ENCODE measurements around the gene CCDC149.
"Not testable (repeated sequence)": the region's sequence is repeated elsewhere in the genome, so short reads cannot be mapped to it uniquely, and the experiment has no call there.

The CCDC149 gene

DNA sequence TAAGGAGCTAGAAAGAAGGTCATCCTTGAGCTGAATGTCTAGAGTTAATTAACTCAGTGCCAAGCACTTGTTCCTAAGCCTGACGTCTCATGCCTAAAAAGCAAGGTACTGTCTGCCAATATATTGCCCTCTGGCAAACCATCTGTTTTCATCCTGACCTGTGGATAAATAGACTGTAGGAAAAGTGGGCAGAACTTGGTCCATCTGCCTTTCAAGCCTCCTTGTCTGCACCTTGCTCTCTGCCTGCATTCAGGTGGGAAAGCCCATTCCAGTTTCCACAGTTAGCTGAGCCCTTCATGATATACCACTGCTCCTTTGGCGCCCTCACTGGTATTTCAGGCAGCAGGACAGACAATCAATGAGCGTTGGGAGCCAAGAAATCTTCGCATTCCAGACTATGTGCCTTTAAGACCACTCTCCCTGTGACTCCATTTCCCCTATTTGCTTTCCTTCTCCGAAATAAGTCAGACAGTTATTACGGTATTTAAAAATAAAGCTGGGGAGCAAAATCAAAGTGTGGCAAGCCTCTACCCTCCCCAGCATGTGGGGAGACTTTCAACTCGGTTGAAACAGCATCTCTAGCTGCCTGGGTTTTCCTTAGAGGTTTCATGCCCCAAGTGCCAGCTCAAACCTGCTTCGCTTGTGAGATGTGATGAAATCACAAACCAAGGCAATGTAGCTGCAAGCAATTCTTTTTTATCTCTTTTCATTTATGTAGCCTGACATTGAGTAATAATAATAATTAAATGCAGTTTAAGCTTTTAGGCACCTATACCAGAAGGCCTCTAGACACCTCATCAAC is 2.5 kb upstream of the CCDC149 start:
- DNase-seq, result peak; percentile 13

DNA sequence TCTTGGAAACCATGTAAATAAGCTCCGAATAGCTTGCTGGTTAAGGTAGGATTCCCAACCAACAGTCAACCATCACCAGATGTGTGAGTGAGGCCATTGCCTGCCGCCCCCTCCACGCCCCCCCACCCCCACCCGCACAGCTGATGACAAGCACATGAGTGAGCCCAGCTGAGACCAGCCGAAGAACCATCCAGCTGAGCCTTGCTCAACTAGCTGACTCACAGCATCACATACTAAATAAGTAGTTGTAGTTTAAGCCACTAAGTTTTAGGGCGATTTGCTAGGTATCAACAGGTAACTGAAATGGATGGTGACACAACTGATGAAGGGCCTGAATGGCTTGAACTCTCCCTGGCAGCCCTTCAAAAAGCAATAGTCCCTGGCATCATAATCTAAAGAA is 1.6 kb upstream of the CCDC149 start:
- DNase-seq, result no peak

DNA sequence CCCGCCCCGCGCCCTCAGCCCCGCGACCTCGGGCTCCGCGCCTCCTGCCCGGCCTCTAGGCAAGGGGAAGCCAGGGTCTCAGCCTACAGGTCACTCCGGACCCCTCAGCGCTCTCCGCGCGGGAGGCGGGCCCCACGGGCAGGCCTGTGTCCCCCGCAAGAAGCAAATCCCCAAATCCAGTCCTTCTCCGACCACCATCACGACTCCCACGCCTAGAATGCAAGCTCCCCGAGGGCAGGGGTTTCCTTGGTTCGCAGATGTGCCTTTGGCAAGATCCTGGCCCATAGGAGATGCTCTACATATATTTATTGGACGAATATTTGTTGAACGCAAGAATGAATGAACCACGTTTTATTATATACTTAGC is 260 bp upstream of the CCDC149 start:
- no peak for DNase-seq

DNA sequence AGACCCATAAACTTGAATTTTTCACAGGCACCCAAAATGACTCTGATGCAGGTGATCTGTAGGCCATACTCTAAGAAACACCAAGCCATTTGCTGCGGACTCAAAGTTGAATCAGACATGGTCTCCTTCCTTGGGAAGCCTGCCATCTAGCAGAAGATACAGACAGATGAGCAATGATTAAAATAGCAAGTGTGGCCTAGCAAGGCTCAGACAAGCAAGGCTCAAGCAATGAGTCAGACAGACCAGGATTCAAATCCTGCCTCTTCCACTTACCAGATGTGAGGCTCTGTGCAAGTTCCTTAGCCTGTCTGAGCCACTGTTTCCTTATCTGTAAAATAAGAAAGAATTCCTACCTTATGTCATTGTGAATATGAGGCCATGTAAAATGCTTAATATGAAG is 2.3 kb downstream of the CCDC149 start:
- no peak for DNase-seq

DNA sequence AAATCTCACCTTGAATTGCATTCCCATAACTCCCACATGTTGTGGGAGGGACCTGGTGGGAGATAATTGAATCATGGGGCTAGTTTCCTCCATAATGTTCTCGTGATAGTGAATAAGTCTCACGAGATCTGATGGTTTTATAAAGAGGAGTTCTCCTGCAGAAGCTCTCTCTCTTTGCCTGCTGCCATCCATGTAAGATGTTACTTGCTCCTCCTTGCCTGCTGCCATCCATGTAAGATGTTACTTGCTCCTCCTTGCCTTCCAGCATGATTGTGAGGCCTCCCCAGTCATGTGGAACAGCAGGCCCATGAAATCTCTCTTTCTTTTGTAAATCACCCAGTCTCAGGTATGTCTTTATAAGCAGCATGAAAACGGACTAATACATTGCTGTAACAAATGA is 3.2 kb downstream of the CCDC149 start:
- DNase-seq, result not testable (repeated sequence)

DNA sequence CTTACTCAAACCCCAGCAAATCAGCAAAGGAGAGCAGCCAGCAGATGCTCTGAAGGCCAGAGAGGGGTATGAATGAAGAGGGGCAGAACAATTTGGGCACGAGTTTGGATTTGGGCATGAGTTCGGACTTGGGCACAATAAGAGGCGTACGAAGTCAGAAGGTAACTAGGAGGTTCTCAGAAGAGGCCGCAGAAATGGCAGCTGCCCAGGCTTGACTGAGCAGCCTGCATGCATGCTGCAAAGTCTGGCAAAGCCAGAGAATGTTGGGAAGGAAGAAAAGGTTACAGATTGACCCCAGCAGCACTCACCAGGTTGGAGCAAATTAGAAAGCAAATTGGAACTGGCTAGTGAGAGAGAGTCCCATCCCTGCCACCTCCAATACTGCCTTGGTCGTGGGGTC is 15.2 kb downstream of the CCDC149 start:
- no peak for DNase-seq

DNA sequence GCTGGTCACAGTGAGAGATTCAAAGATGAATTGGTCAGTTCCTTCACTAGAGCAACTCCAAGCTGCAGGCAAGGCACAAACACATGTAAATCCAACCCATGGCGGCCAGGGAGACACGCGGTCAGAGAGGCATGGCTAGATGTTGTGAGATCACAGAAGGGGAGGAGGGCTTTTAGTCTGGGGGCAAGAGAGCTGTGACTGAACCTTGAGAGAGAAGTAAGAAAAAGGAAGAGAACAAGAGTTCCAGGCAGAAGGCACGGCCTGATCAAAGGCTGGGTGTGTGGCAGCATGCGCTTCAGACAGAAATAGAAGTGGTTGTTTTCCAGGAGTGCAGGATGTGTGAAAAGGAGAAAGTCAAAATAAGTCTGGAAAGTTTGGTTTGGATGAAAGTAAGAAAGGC is 15.9 kb downstream of the CCDC149 start:
- no peak for DNase-seq

DNA sequence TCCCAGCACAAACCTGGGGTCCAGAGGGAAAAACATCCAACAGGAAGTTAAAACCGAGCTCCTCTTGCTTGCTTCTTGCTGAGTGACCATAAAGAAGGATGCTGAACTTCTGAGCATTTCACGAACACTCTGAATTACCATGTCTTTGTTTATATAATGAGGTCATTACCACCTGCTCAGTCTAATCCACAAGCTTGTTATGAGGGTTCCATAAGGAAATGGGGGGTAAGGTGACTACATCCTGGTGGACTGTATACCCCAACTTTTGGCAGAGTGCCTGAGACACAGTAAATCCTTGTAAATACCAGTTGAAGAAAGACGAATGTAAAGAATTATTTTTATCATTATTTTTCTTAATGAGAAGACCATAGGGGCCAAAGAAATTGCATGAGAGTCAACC is 16.8 kb downstream of the CCDC149 start:
- DNase-seq, result no peak

DNA sequence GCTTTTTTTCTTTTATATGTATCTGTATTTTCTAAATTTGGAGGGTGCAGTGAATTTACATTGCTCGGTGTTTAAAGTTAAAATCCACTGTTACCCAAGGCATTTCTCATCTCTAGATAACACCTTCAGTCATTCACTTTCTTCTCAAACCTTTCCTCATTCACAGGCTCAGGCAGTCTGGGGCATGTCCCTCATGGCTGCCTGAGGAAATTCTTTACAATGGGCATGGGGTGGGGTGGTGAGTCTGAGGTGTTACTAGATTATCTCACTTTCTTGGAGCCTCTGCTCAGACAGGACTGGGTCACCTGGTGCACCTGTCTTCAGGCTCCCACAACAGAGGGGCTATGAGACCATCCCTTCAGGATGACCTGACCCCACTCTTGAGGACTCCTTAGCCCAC is 17.4 kb downstream of the CCDC149 start:
- DNase-seq, result no peak

DNA sequence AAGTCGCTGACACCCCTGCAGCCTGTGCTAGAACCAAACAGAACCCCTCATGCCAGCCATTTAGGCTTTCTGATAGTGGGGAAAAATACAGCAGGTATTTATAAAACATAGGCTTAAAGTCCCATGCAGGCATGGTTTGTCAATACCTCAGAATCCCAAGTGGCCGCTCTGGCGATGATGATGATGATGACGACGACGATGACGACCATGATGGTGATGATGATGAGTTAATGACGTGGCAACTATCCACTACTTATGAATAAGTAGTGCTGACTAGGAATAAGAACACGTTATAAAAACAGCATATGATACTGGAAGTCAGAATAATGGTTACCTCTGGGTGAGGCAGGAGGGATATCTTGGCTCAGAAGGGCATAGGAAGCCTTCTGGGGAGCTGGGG is 18.0 kb downstream of the CCDC149 start:
- DNase-seq, result no peak

DNA sequence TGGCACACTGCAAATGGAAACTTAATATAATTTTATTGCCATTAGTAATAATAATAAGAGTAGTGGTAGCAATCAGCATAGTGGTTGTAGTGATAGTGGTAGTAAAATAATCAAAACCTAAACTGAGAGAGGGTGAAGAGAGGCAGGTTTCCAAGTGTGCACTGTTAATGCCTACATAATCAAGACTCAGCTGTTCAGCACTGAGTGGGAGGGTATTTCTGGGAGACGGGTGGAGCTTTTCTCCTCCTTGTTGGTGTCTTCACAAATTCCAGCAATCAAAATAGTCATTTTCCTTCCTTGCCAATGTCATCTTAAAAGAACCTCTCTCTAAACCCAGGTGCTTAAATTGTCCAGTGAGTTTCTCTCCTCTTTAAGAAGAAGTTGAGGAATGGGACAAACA is 18.6 kb downstream of the CCDC149 start:
- no peak for DNase-seq

DNA sequence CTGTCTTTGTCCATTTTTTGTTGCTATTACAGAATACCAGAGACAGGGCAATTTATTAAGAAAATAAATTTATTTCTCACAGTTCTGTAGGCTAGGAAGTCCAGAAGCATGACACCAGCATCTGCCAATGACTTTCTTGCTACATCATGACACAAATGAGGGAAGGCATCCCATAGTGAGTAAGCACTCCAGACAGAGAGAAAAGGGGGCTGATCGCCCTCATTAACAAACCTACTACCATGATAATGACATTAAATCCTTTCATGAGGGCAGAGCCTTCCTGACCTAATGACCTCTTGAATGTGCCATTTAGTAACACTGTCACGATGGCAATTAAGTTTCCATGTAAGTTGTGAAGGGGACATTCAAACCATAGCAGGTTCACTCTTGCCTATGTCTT is 20.1 kb downstream of the CCDC149 start:
- DNase-seq, result no peak

DNA sequence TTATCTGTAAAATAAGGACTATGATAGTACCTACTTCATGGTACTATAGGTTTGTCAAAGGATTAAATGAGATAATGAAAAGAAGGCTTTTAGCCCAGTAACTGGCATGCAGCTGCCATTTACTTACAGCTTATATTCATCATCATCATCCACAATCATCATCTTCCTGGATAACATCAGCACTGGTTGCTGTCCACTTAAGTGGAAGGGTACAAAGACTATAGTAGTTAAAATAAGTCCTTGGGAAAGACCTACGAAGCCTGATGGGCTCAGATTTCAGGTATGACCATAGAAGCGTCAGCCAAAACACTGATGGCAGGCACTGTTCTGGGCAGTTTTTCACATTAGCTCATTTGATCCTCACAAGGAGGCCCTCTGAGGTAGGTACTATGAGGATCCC is 20.6 kb downstream of the CCDC149 start:
- no peak for DNase-seq

DNA sequence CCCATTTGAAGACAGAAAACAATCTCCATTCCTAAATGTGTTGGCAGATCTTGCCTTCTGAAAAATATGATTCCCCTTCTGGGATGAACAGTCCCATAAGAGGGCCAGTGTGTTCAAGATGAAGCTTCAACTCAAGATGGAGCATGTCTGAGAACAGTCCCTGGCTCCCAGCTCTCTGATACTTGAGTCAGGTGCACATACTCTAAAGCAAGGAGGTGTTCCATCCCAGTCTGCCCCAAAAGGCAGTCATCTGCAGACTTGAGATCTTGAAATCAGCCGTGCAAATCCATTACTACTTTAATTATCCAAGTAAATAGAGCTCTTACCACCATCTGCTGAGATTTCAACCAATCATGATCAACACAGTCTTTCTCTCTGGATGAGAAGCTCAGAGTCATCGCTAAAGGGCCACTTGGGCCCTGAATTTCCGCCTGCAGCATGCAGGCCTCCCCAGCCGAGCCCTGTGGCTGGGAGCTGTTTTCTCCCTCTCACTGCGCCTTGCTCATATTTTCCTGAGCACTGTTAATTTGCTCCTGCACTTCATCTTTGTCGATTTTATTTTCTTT is 22.2 kb downstream of the CCDC149 start:
- DNase-seq, result no peak

DNA sequence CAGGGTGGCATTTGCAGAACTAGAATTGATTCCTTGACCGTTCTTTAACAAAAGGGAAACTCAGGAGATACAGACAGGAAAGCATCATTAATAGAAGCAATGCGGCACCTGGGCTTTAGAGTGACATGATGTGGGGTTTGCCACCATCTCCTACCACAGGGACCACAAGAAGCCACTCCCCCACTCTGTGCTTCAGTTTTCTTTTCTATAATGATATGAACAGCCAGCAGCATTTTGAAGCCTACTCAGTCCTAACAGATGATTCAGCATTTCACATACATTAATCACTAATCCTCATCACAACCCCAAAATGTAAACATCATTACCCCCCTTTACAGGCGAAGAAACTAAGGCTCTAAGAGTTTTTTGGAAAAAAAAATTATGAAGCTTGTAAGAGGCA is 22.9 kb downstream of the CCDC149 start:
- no peak for DNase-seq

DNA sequence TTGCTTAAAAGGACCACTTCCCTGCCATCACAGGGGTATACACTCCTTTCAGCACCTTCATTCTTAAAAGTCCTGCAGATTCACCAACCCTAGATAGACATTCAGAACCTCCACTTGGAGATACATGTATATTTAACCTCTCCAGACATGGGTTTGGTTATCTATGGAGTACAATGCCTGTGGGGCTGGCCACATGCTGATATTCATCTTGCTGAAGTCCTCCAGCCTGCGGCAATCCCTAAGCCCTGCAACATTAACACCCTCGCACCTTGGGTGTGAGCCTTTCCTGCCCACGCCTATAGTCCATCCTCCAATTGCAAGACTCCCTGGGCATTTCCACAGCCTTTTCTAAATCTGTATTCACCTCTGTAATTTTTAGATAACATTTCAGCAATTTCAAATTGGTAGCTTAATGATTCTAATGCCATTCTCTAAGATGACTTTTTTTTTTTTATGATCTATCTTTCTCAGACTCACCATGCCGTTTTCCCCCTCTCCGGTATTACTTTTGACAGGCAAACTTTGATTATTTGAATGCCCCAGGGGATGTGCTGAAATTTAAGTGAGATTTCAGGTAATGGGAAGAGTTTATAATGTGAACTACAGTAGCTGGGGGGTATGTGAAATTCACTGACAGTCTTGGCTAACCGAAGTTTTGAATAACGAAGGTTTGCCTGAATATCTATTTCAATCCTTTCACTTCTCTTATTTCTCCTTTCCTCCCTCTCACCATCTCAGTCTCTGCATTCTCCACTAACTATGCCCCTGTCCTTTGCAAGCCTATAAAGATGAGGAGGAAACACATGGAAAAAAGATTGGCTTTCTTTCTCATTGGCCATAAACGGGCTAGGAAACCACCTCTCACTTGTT is 24.1 kb downstream of the CCDC149 start:
- DNase-seq, result no peak

DNA sequence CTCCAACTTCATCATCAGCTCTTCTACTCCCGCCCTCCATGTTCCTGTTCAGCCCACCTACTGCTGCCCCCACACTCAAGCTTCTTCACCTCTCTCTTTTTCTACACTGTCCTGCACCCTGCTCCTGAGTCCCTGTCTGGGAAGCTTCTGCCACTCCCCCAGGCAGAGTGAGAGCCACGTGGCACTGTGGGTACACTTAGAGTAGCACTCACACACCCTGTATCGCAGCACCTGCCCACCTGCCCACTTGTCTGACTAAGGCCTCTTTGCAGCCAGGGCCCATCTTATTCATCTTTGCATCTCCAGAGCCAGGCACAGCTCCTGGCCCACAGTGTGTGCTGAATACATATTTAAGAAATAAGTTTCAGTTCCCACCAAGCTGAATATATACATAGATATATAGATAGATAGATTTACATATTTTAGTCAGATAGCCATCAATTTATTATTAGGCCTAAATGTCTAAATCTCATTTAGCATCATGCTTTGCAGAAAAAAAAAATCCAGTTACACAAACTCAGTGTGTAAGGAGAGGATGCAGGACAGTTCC is 24.9 kb downstream of the CCDC149 start:
- DNase-seq, result no peak

DNA sequence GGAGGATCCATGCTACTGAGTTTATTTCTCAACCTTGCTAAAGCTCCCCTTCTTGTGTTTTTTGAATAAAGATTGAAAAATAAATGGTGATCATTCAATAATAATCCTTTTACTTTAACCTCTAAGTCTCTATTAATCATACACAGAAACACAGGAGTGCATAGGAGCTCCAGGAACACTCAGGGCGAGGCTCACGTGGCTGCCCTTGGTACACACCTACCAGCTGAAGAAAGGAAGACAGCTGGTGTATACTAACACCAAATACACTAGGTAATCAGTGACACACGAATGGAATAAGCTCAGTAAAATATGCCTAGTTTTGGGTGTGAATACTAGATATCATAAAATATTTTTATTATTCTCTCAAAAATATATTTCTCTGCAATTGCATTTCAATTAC is 26.2 kb downstream of the CCDC149 start:
- DNase-seq, result no peak

DNA sequence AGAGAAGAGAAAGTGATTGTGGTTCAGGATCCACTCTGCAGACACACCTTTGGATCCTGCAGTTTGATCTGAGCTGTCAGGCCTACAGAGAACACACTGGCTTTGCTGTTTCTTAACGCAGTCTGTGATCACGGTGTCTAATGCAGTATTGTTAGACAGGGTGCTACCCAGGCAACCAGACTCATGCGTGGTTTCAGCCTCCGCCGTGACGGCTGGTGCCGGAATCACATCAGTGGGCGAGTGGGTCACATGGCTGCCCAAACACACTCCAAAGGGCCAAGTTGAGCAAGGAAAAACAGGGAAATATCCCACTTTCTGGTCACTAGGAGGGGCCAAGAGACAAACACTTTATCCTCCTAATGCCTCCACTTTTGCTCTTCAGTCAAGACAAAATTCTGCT is 27.5 kb downstream of the CCDC149 start:
- DNase-seq, result no peak

DNA sequence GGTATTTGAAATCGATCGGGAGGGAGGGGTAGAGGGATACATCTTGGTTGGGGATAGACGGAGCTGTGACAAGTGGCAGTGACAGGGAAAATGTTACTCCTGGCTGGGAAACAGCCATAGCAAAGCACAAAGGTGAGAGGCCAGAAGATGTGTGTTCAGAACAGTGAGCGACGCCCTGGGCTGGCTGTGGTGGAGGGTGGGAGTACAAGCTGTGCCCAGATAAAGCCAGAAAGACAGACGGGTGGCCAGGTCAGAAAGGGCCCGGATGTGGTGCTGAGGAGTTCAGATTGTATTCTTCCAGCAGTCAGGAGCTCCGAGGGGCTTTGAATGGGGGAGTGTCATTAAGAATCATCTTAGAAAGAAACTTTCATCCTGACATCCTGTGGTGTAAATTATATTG is 27.9 kb downstream of the CCDC149 start:
- DNase-seq, result no peak

DNA sequence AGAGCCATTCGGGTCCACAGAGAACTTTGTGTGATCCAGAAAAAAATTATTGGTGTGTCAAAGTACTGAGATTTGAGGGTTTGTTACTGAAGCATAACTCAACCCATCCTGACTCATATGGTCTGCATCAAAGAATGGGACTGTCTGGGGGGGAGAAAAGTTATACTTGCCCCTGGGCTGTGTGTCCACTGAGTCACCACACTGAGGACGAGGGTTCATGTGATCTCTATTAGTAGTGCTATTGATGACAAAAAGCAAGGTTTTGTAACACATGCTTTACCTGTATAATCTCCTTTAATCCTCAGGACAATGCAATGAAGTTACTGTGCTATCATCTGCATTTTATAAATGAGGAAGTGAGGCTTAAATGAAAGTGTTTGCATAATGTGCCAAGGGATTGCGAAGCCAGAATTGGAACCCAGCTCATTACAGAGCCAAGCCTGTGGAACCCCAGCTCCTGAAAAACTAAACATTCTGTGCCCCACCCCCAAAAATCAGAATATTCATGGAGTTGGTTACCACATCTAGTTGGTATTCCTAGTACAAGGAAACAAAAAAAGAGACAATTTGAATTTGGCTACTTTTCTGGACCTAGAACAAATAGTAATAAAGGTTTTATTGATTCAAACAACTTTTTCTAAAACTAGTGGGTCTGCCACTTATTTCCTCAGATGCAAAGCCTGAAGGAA is 31.2 kb downstream of the CCDC149 start:
- DNase-seq, result no peak

DNA sequence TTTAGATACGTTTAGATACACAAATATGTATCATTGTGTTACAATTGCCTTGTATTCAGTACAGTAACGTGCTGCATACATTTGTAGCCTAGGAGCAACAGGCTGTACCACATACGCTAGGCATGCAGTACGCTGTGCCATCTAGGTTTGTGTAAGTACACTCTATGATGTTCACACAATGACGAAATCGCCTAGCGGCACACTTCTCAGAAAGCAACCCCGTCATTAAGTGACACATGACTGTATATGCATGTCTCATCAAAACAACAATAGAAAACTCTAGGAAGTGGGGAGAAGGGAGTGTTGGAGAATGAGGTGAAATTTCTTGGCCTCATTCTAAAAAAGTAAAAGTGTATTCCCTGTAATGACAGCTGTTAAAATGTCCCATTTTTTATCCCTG is 32.7 kb downstream of the CCDC149 start:
- no peak for DNase-seq

DNA sequence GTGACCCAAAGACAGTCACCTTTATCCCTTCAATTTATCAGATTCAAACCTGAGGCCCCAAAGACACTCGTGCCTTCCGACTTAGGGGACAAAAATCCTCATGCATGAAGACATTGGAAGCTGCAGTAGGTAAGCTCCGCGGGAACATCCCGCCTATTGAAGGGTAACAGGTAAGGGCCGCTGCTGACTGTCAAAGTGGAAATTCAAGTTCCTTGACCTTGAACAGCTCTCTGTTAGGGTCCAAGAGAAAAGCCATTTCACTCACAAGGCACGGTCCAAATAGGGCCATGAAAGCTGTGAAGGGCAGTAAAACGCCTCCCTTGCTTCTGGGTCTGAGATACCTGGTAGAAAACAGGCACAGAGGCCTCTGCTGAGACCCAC is 34.2 kb downstream of the CCDC149 start:
- DNase-seq, result no peak
